IMR-90 (cell line): ENCODE results near the gene CSNK2A3. TPM values are rescaled to one million over a fixed set of nuclear protein-coding genes. Genes with fewer than 3 reads are reported as not detected.

Experiments used
- ATAC-seq: fragments of 200-7000 bp; cut with Tn5 transposase; 2 replicates; pipeline ENCODE4 v1.9.1; 2020; ENCODE audit warnings: low read depth, mild to moderate bottlenecking, moderate library complexity
- BruUV-seq: library from RNA; stranded (reverse); fragments of 400-500 nt; replicated peaks from 2 replicates; lab custom pipeline; 2021; lab: Mats Ljungman, UMichigan
- CTCF ChIA-PET: fragments of 300-600 bp; formaldehyde crosslinking; extraction: SDS; loops from one replicate; lab custom pipeline; 2021; ENCODE audit warnings: antibody characterized with exemption; lab: Yijun Ruan, JAX
- POLR2A ChIA-PET: fragments of 300-600 bp; sonication (Branson Sonifier 250); formaldehyde crosslinking; loops from one replicate; lab custom pipeline; 2022; ENCODE audit warnings: antibody characterized with exemption; ENCODE audit not compliant: unreplicated experiment; lab: Charles Lee
- DNase-seq: peaks from one replicate; pipeline ENCODE4 v3.0.0; 2013
- H2AFZ ChIP-seq: replicated peaks from 2 replicates; pipeline ENCODE3; 2013; ENCODE audit warnings: low read length, mild to moderate bottlenecking; ENCODE audit not compliant: poor library complexity
- H2AK5ac ChIP-seq: 2 replicates; pipeline ENCODE4 v1.6.1; 2013; ENCODE audit warnings: low read depth, low read length, inconsistent platforms
- H2AK9ac ChIP-seq: replicated peaks from 2 replicates; pipeline ENCODE3; 2013; ENCODE audit warnings: mild to moderate bottlenecking, low read depth, low read length, moderate library complexity; ENCODE audit not compliant: poor library complexity
- H2BK120ac ChIP-seq: 2 replicates; pipeline ENCODE4 v1.6.1; 2013; ENCODE audit warnings: low read depth, low read length, inconsistent platforms
- H2BK15ac ChIP-seq: 3 replicates; pipeline ENCODE4 v1.6.1; 2013; ENCODE audit warnings: low read depth, low read length, inconsistent platforms
- H2BK20ac ChIP-seq: 2 replicates; pipeline ENCODE4 v1.6.1; 2013; ENCODE audit warnings: low read depth, mild to moderate bottlenecking, inconsistent platforms, low read length, moderate library complexity
- H2BK5ac ChIP-seq: 2 replicates; pipeline ENCODE4 v1.6.1; 2013; ENCODE audit warnings: mild to moderate bottlenecking, low read depth, low read length, inconsistent platforms; ENCODE audit not compliant: poor library complexity, severe bottlenecking
- H3K14ac ChIP-seq: replicated peaks from 2 replicates; pipeline ENCODE4 v1.6.1; 2013; ENCODE audit warnings: low read depth, low read length, inconsistent platforms
- H3K18ac ChIP-seq: 2 replicates; pipeline ENCODE4 v1.6.1; 2013; ENCODE audit warnings: low read depth, low read length, control low read depth
- H3K23ac ChIP-seq: 2 replicates; pipeline ENCODE4 v1.6.1; 2013; ENCODE audit warnings: low read depth, low read length, inconsistent platforms
- H3K27ac ChIP-seq: 2 replicates; pipeline ENCODE4 v1.5.1; 2013; ENCODE audit warnings: mild to moderate bottlenecking, control low read depth, low read length; ENCODE audit not compliant: insufficient read depth
- H3K27me3 ChIP-seq: 2 replicates; pipeline ENCODE4 v1.6.1; 2013; ENCODE audit warnings: low read length; ENCODE audit not compliant: control insufficient read depth, insufficient read depth
- H3K36me3 ChIP-seq: 2 replicates; pipeline ENCODE4 v1.6.1; 2013; ENCODE audit warnings: low read length, mixed read lengths; ENCODE audit not compliant: control insufficient read depth, insufficient read depth
- H3K4ac ChIP-seq: 2 replicates; pipeline ENCODE4 v1.6.1; 2013; ENCODE audit warnings: low read depth, low read length, inconsistent platforms
- H3K4me1 ChIP-seq: 2 replicates; pipeline ENCODE4 v1.6.1; 2013; ENCODE audit warnings: low read length, mixed read lengths; ENCODE audit not compliant: control insufficient read depth, insufficient read depth
- H3K4me2 ChIP-seq: 2 replicates; pipeline ENCODE4 v1.6.1; 2013; ENCODE audit warnings: low read depth, mild to moderate bottlenecking, control low read depth, low read length, moderate library complexity
- H3K4me3 ChIP-seq: 2 replicates; pipeline ENCODE4 v1.5.1; 2013; ENCODE audit warnings: low read depth, mild to moderate bottlenecking, control low read depth, low read length, moderate library complexity; ENCODE audit not compliant: insufficient read depth
- H3K56ac ChIP-seq: 2 replicates; pipeline ENCODE4 v1.6.1; 2013; ENCODE audit warnings: low read length, inconsistent platforms; ENCODE audit not compliant: insufficient read depth; ENCODE audit errors: extremely low read depth
- H3K79me1 ChIP-seq, 2 experiments: 2 replicates each; pipeline ENCODE4 v1.6.1; 2013; ENCODE audit warnings: low read length in 2 of 2, inconsistent platforms in 1 of 2, low read depth in 1 of 2
- H3K9ac ChIP-seq: 2 replicates; pipeline ENCODE4 v1.6.1; 2013; ENCODE audit warnings: low read depth, low read length, control low read depth
- H3K9me1 ChIP-seq: 2 replicates; pipeline ENCODE4 v1.6.1; 2013; ENCODE audit warnings: low read length, inconsistent platforms; ENCODE audit not compliant: insufficient read depth
- H3K9me3 ChIP-seq: 2 replicates; pipeline ENCODE4 v1.6.1; 2013; ENCODE audit warnings: low read length; ENCODE audit not compliant: control insufficient read depth, insufficient read depth
- H4K20me1 ChIP-seq: 2 replicates; pipeline ENCODE4 v1.6.1; 2013; ENCODE audit warnings: low read length, inconsistent platforms; ENCODE audit not compliant: insufficient read depth
- H4K5ac ChIP-seq: 2 replicates; pipeline ENCODE4 v1.6.1; 2013; ENCODE audit warnings: mild to moderate bottlenecking, low read depth, low read length, control low read depth
- H4K8ac ChIP-seq, 2 experiments: 2 replicates each; pipeline ENCODE4 v1.6.1; 2013; ENCODE audit warnings: low read depth in 2 of 2, low read length in 2 of 2, control low read depth in 1 of 2, inconsistent platforms in 1 of 2
- H4K91ac ChIP-seq: 2 replicates; pipeline ENCODE4 v1.6.1; 2013; ENCODE audit warnings: low read depth, low read length, inconsistent platforms; ENCODE audit not compliant: insufficient read depth
- BHLHE40 ChIP-seq: fragments of 150-350 bp; IDR thresholded peaks from 2 replicates; pipeline ENCODE4 v1.6.1; 2016; ENCODE audit warnings: mild to moderate bottlenecking, low read depth, low read length
- CEBPB ChIP-seq: IDR thresholded peaks from 2 replicates; pipeline ENCODE4 v1.6.1; 2012; ENCODE audit warnings: low read depth, low read length, improper control_type of control experiment
- CHD1 ChIP-seq: IDR thresholded peaks from 2 replicates; pipeline ENCODE4 v1.6.1; 2012; ENCODE audit warnings: low read depth, low read length, improper control_type of control experiment
- FOS ChIP-seq: fragments of 150-350 bp; IDR thresholded peaks from 2 replicates; pipeline ENCODE4 v1.6.1; 2016; ENCODE audit warnings: low read depth, low read length
- MAZ ChIP-seq: IDR thresholded peaks from 2 replicates; pipeline ENCODE4 v1.6.1; 2012; ENCODE audit warnings: low read depth, mild to moderate bottlenecking, low read length, improper control_type of control experiment, moderate library complexity, borderline replicate concordance
- MXI1 ChIP-seq: IDR thresholded peaks from 2 replicates; pipeline ENCODE4 v1.6.1; 2012; ENCODE audit warnings: low read depth, mild to moderate bottlenecking, low read length, moderate library complexity, borderline replicate concordance
- NFE2L2 ChIP-seq: fragments of 150-350 bp; IDR thresholded peaks from 2 replicates; pipeline ENCODE4 v1.6.1; 2016; ENCODE audit warnings: low read depth, mild to moderate bottlenecking, low read length
- POLR2A ChIP-seq: IDR thresholded peaks from 2 replicates; pipeline ENCODE4 v1.6.1; 2012; ENCODE audit warnings: mild to moderate bottlenecking, low read depth, low read length
- RAD21 ChIP-seq: IDR thresholded peaks from 2 replicates; pipeline ENCODE4 v1.6.1; 2012; ENCODE audit warnings: low read length, improper control_type of control experiment
- RFX5 ChIP-seq: IDR thresholded peaks from 2 replicates; pipeline ENCODE4 v1.8.0; 2012; ENCODE audit warnings: low read depth, mild to moderate bottlenecking, low read length, moderate library complexity
- SMC3 ChIP-seq: fragments of 150-350 bp; IDR thresholded peaks from 2 replicates; pipeline ENCODE4 v1.6.1; 2016; ENCODE audit warnings: low read depth, mild to moderate bottlenecking, antibody characterized with exemption, low read length, moderate library complexity
- USF2 ChIP-seq: fragments of 150-350 bp; IDR thresholded peaks from 2 replicates; pipeline ENCODE4 v1.6.1; 2017; ENCODE audit warnings: mild to moderate bottlenecking, antibody characterized with exemption, low read length, low read depth
- WGBS, 2 experiments: methylation state at CpG; one replicate each; pipeline versions ENCODE4 v1.1.5 to v1.1.7; 2013; ENCODE audit warnings: missing lambda C conversion rate in 2 of 2; ENCODE audit not compliant: insufficient read length in 1 of 2; ENCODE audit errors: extremely low coverage in 2 of 2; 5-methylcytosine and 5-hydroxymethylcytosine counted together
- dilution Hi-C: fragments of 300-500 bp; cut with HindIII; formaldehyde crosslinking; loops from one replicate; pipeline ENCODE4 v1.14.3; 2018; ENCODE audit warnings: low sequenced_read_pairs; ENCODE audit not compliant: unreplicated experiment
- in situ Hi-C: fragments of 300-500 bp; cut with MboI; formaldehyde crosslinking; loops from 3 replicates; pipeline ENCODE4 v1.14.3; 2019; ENCODE audit warnings: low sequenced_read_pairs, inconsistent platforms, mixed read lengths
- intact Hi-C: fragments of 100-400 bp; cut with micrococcal nuclease; formaldehyde crosslinking; loops from 2 replicates; pipeline ENCODE4 v1.10.0; 2022
- polyA plus RNA-seq, 3 experiments: library from polyadenylated mRNA; depleted of rRNA; stranded (reverse); fragments of >200 nt; gene quantifications; 2 replicates each; pipeline ENCODE4 v1.2.3, GENCODE V29; 2012; ENCODE audit warnings: low replicate concordance in 1 of 3
- total RNA-seq: library from RNA; depleted of rRNA; stranded (reverse); fragments of >200 nt; gene quantifications from 2 replicates; pipeline ENCODE4 v1.2.3, GENCODE V29; 2012

CSNK2A3 gene
- total and polyA plus RNA-seq, 2 of the 4 experiments (the other 2 are of a cell fraction): 1.2 to 3.2 TPM

- Histone ChIP-seq H3K27ac (no peak overlapping the region), H3K56ac (no peak overlapping the region), H3K23ac (no peak overlapping the region), H3K4me3 (no peak overlapping the region), H2BK5ac (no peak overlapping the region), H3K9me1 (no peaks in the 10 kb centered on the region), H4K20me1 (no peaks in the 10 kb centered on the region), H3K4me1 (no peaks in the 10 kb centered on the region; the same call in 1 of the 2 replicates), H2AFZ (no peak overlapping the region), H3K27me3 (peaks cover 7% of the 10 kb centered on the region), H3K14ac (no peak overlapping the region), H3K4ac (no peak overlapping the region), H2BK15ac (no peak overlapping the region), H4K8ac (no peak overlapping the region), H4K91ac (no peak overlapping the region), H3K9me3 (no peaks in the 10 kb centered on the region), H3K18ac (no peak overlapping the region), H3K36me3 (no peaks in the 10 kb centered on the region), H3K4me2 (no peak overlapping the region), H3K9ac (no peak overlapping the region), H2BK20ac (no peak overlapping the region), H2AK9ac (no peak overlapping the region), H2BK120ac (no peak overlapping the region), H4K5ac (no peak overlapping the region), H2AK5ac (no peak overlapping the region), H3K79me1 (no peaks in the 10 kb centered on the region)
- no TSS peak for BruUV-seq
- CTCF ChIA-PET: no interaction called here
- in situ Hi-C loops: no loop called here
- intact Hi-C loops: no loop called here
- dilution Hi-C loops: no loop called here
- WGBS, 2 experiments: 60% methylated on average over 2 of the region's 4 CpGs; no CpG with 5 or more reads in 1 of the 2 experiments
- no peak for DNase-seq
- POLR2A ChIA-PET: no interaction called here
- ATAC-seq: no peak
- TF ChIP-seq SMC3 (no peak), CEBPB (no peak), BHLHE40 (no peak), MAZ (no peak), NFE2L2 (no peak), MXI1 (no peak), POLR2A (no peak), USF2 (no peak), FOS (no peak), RFX5 (no peak), RAD21 (no peak), CHD1 (no peak)
Observed at GRCh38 chr11:11334607-11335006, 18.4 kb downstream of the CSNK2A3 start.
